ENCODE results near the gene CHRNA4.

The CHRNA4 gene

DNA sequence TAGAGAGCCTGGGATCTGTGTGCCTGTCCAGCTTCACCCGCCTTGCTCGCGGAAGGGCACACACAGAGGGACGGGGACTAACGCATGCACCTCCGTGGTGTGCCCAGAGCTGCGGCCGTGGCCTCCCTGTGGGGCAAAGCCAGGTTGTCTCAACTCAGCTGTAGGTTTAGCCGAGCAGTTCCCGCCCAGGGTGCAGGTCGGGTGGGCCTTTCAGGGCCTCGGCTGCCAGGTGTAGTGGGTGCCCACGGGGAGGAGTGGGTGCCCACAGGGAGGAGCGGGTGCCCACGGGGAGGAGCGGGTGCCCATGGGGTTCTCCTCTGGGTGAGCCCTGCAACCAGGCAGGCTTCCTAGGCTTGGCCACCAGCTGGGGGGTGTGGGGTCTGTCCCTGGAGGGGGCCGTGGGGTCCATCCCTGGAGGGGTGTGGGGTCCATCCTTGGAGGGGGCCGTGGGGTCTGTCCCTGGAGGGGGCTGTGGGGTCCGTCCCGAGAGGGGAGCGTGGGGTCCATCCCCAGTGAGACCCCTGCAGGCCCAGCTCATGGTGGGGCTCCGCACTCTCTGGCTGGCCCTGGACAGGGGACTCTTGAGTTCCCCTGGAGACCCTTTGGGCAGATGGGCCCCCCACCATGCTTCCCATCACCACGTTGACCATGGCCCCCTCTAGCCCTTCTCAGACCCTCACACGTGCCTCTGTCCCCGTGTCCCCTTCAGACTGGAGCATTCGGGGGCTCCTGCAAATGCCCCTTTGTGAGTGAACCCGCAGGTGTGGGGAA lies 37.8 kb upstream of the CHRNA4 start:
- intact Hi-C loops (cut with DNase I; ENCODE audit: low total_unique reads), result no loop called here
- peaks cover 0 to 68% of the 10 kb centered on the region in 2 donors for H3K27me3 ChIP-seq
- H3K9me3 ChIP-seq, result no peaks in the 10 kb centered on the region
- no peaks in the 10 kb centered on the region for H3K4me1 ChIP-seq
- no peak overlapping the region for H3K4me3 ChIP-seq
- DNase-seq, result no peak
- no peaks in the 10 kb centered on the region for H3K36me3 ChIP-seq
- no peak overlapping the region for H3K27ac ChIP-seq
- TF ChIP-seq, protein P1, sequence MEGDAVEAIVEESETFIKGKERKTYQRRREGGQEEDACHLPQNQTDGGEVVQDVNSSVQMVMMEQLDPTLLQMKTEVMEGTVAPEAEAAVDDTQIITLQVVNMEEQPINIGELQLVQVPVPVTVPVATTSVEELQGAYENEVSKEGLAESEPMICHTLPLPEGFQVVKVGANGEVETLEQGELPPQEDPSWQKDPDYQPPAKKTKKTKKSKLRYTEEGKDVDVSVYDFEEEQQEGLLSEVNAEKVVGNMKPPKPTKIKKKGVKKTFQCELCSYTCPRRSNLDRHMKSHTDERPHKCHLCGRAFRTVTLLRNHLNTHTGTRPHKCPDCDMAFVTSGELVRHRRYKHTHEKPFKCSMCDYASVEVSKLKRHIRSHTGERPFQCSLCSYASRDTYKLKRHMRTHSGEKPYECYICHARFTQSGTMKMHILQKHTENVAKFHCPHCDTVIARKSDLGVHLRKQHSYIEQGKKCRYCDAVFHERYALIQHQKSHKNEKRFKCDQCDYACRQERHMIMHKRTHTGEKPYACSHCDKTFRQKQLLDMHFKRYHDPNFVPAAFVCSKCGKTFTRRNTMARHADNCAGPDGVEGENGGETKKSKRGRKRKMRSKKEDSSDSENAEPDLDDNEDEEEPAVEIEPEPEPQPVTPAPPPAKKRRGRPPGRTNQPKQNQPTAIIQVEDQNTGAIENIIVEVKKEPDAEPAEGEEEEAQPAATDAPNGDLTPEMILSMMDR (IDR thresholded peaks at IDR 0.05), result no peak

DNA sequence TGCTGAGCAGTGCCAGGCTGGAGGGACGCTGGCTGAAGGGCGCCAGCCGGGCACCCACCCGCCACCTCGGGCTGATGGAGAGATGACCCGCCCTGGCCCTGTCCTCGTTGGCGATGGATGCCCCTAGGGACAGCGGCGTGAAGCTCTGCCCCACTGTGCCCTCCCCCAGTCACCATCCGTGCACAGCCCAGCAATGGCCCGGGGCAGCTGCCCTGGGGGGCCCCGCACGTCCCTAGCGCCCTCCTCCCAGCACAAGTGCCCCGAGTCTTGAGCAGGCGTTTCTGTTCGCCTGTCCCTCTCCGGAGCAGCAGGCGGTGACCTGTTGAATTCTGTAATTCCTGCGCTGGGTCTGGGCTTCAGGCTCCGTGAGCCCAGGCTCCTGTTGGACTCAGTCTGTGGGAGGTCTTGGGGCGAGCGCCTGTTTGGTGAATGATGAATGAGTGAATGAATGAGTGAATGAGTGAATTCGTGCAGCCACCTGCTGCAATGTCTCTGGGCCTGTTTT lies 36.8 kb upstream of the CHRNA4 start:
- DNase-seq, result no peak
- Histone ChIP-seq H3K4me3 (no peak overlapping the region), H3K4me1 (no peaks in the 10 kb centered on the region), H3K36me3 (no peaks in the 10 kb centered on the region), H3K27ac (no peak overlapping the region), H3K9me3 (no peaks in the 10 kb centered on the region), H3K27me3 (peaks cover 0 to 72% of the 10 kb centered on the region in 2 donors)
- intact Hi-C loops (cut with DNase I; ENCODE audit: low total_unique reads), result no loop called here
- TF ChIP-seq, protein P1 (IDR thresholded peaks at IDR 0.05), result no peak

DNA sequence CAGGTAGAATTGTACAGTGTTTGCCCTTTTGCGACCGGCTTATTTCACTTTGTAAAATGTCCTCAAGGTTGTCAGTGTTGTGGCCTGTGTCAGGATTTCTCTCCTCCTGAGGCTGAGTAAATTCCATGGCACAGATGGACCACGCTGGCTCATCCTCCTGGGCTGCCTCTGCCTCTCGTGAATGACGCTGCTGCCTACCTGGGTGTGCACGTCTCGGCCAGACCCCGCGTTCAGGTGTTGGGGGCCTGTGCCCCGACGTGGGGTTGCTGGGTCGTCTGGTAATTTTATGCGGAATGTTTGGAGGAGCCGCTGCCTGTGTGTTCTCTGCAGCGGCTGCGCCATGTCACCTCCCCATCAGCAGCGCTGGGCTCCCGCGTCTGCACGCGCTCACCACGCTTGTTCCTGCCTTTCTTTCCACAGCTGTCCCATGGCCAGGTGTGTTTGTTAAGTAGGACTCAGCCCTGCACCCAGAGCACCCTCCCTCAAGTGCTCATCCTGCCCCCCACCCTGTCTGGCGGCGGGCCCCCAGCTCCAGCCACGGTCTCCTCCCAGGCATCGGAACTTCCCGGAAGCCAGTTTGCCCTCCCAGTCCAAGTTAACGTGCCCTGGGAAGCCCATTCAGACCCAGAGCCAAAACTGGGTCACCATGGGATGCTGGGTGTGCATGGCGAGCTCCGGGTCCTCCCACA lies 36.1 kb upstream of the CHRNA4 start:
- TF ChIP-seq, protein P1 (IDR thresholded peaks at IDR 0.05), result no peak
- intact Hi-C loops (cut with DNase I; ENCODE audit: low total_unique reads), result no loop called here
- DNase-seq, result no peak
- Histone ChIP-seq H3K27me3 (peaks cover 0 to 71% of the 10 kb centered on the region in 2 donors), H3K4me3 (no peak overlapping the region), H3K27ac (no peak overlapping the region), H3K36me3 (no peaks in the 10 kb centered on the region), H3K9me3 (no peaks in the 10 kb centered on the region), H3K4me1 (no peaks in the 10 kb centered on the region)

DNA sequence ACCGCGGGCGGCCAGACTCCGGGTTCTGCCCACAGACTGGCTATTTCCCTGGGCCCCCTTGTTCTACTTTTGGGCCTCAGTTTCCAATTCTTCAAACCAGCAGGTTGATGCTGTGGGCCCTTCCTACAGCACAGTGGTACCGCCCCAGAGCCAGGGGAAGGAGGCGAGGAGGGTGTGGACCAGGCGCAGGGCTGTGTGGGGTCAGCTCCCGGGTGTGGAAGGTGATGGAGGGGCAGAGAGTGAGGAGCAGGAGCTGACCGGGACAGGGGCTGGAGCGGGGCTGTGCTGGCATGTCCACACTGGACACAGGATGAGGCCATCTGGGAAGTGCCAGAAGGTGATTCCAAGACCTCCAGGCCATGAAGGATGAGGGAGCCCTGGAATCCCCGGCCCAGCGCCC lies 35.2 kb upstream of the CHRNA4 start:
- no peak overlapping the region for H3K4me3 ChIP-seq
- intact Hi-C loops (cut with DNase I; ENCODE audit: low total_unique reads), result no loop called here
- TF ChIP-seq, protein P1 (IDR thresholded peaks at IDR 0.05), result no peak
- H3K4me1 ChIP-seq, result no peaks in the 10 kb centered on the region
- H3K9me3 ChIP-seq, result peaks cover 0 to 4% (median 0%) of the 10 kb centered on the region in 3 donors
- no peaks in the 10 kb centered on the region for H3K36me3 ChIP-seq
- DNase-seq, result no peak
- peaks cover 0 to 76% of the 10 kb centered on the region in 2 donors for H3K27me3 ChIP-seq
- no peak overlapping the region for H3K27ac ChIP-seq

DNA sequence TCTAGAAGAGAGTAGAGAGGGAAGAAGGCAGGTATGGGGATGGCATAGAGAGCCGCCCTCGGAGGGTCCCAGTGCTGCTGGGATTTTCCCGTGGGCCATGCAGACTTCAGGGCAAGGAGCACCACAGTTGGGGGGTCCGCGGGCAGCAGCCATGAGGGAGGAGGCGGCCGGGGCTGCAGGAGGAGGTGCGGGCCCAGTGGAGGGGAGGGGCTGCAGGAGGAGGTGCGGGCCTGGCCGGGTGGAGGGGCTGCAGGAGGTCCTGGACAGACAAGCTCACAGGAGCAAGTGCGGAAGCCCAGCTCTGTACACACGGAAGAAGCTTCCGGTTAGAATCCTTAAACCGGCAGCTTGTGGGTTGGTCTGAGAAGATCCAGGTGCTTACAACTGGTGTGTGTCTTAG lies 34.6 kb upstream of the CHRNA4 start:
- intact Hi-C loops (cut with DNase I; ENCODE audit: low total_unique reads), result no loop called here
- peaks cover 0 to 70% of the 10 kb centered on the region in 2 donors for H3K27me3 ChIP-seq

More for the DNA sequence above, 34.6 kb upstream of the CHRNA4 start:
- Histone ChIP-seq H3K27ac (no peak overlapping the region), H3K4me1 (no peaks in the 10 kb centered on the region), H3K9me3 (peaks cover 0 to 7% (median under 1%) of the 10 kb centered on the region in 3 donors), H3K4me3 (no peak overlapping the region), H3K36me3 (no peaks in the 10 kb centered on the region)
- DNase-seq, result no peak
- TF ChIP-seq, protein P1 (IDR thresholded peaks at IDR 0.05), result no peak
